OCI-LY7 (cell line): Measurements from ENCODE around the gene TYW1. TPM values are rescaled to one million over a fixed set of nuclear protein-coding genes. Genes with fewer than 3 reads are reported as not detected.
"Not testable (repeated sequence)": the region's sequence is repeated elsewhere in the genome, so short reads cannot be mapped to it uniquely, and the experiment has no call there.

ENCODE experiments used
- BruUV-seq: library from RNA; stranded (reverse); fragments of 400-500 nt; replicated peaks from 2 replicates; lab custom pipeline; 2021; lab: Mats Ljungman, UMichigan
- CTCF ChIA-PET: fragments of 300-600 bp; sonication (Branson Sonifier 250); formaldehyde crosslinking; loops from one replicate; lab custom pipeline; 2022; ENCODE audit warnings: antibody characterized with exemption; ENCODE audit not compliant: unreplicated experiment; lab: Charles Lee
- POLR2A ChIA-PET: fragments of 300-600 bp; sonication (Branson Sonifier 250); formaldehyde crosslinking; loops from one replicate; lab custom pipeline; 2022; ENCODE audit warnings: antibody characterized with exemption; lab: Charles Lee
- DNase-seq: peaks from one replicate; pipeline ENCODE4 v3.0.0-alpha.2; 2015; ENCODE audit warnings: low spot score
- H2AFZ ChIP-seq: fragments of 200-600 bp; sonication (generic), shearing (Covaris generic); 2 replicates; pipeline ENCODE4 v1.6.1; 2014; ENCODE audit warnings: mild to moderate bottlenecking, antibody characterized with exemption, low read length, moderate library complexity
- H3K27ac ChIP-seq: fragments of 200-600 bp; sonication (generic); 2 replicates; pipeline ENCODE4 v1.5.1; 2014; ENCODE audit warnings: mixed run types, low read depth, mild to moderate bottlenecking, moderate library complexity, low read length, inconsistent platforms; ENCODE audit not compliant: poor library complexity, severe bottlenecking
- H3K36me3 ChIP-seq: fragments of 200-600 bp; sonication (generic); 2 replicates; pipeline ENCODE4 v1.6.1; 2014; ENCODE audit warnings: mild to moderate bottlenecking, antibody characterized with exemption, low read length, moderate library complexity, mixed read lengths; ENCODE audit not compliant: insufficient read depth
- H3K4me1 ChIP-seq: fragments of 200-600 bp; sonication (generic); 2 replicates; pipeline ENCODE4 v1.5.1; 2014; ENCODE audit warnings: mild to moderate bottlenecking, low read length; ENCODE audit not compliant: insufficient read depth, poor library complexity, severe bottlenecking
- H3K4me2 ChIP-seq: fragments of 200-600 bp; sonication (generic); 2 replicates; pipeline ENCODE4 v1.6.1; 2014; ENCODE audit warnings: mild to moderate bottlenecking, low read length
- H3K4me3 ChIP-seq: fragments of 200-600 bp; sonication (generic); 2 replicates; pipeline ENCODE4 v1.5.1; 2014; ENCODE audit warnings: mild to moderate bottlenecking, low read depth, low read length; ENCODE audit not compliant: poor library complexity, severe bottlenecking
- H3K79me2 ChIP-seq: fragments of 200-600 bp; sonication (generic); 2 replicates; pipeline ENCODE4 v1.6.1; 2016; ENCODE audit warnings: low read depth, mild to moderate bottlenecking, low read length, moderate library complexity, mixed read lengths; ENCODE audit not compliant: insufficient read depth
- H3K9me2 ChIP-seq: fragments of 200-600 bp; sonication (generic); 2 replicates; pipeline ENCODE4 v1.6.1; 2016; ENCODE audit warnings: mild to moderate bottlenecking, low read length, mixed read lengths; ENCODE audit not compliant: insufficient read depth
- H3K9me3 ChIP-seq: fragments of 200-600 bp; sonication (generic); 2 replicates; pipeline ENCODE4 v1.6.1; 2014; ENCODE audit warnings: mild to moderate bottlenecking, mixed run types, low read length, mixed read lengths
- H4K20me1 ChIP-seq: fragments of 200-600 bp; sonication (generic); 2 replicates; pipeline ENCODE4 v1.6.1; 2014; ENCODE audit warnings: mild to moderate bottlenecking, antibody characterized with exemption, low read length, moderate library complexity, mixed read lengths; ENCODE audit not compliant: insufficient read depth
- EZH2phosphoT487 ChIP-seq: fragments of 200-600 bp; sonication (generic); IDR thresholded peaks from 2 replicates; pipeline ENCODE4 v1.6.1; 2018; ENCODE audit warnings: low read depth, borderline replicate concordance, mild to moderate bottlenecking, mixed run types, antibody characterized with exemption, low read length, moderate library complexity, mixed read lengths
- intact Hi-C: fragments of 100-400 bp; cut with micrococcal nuclease; formaldehyde crosslinking; loops from one replicate; pipeline ENCODE4 v1.10.0; 2022; ENCODE audit not compliant: unreplicated experiment
- total RNA-seq, 2 experiments: library from RNA; depleted of rRNA in 1 of 2; stranded (reverse); fragments of >200 nt in 1 of 2; shearing (Covaris generic) in 1 of 2; gene quantifications; 2 replicates each; pipeline ENCODE4 v1.2.3, GENCODE V29; 2014 to 2022
- TF ChIP-seq, protein P1 (sequence below): fragments of 200-600 bp; sonication (generic); conservative IDR thresholded peaks from 2 replicates; pipeline ENCODE4 v1.5.1; 2014; ENCODE audit warnings: mild to moderate bottlenecking, antibody characterized with exemption, low read length, moderate library complexity, mixed read lengths

The TYW1 gene
- total RNA-seq, 2 experiments from 2014 or later, result 17.3 to 22.3 TPM

GRCh38 chr7:67100038-67100437, 103.4 kb downstream of the TYW1 start:
- BruUV-seq, DNase-seq, H3K27ac ChIP-seq, H3K4me1 ChIP-seq, H4K20me1 ChIP-seq, H3K4me3 ChIP-seq, H3K9me2 ChIP-seq, H3K79me2 ChIP-seq, H3K4me2 ChIP-seq, POLR2A ChIA-PET, CTCF ChIA-PET, H3K36me3 ChIP-seq, H2AFZ ChIP-seq, H3K9me3 ChIP-seq, intact Hi-C loops: not testable (repeated sequence)

DNA sequence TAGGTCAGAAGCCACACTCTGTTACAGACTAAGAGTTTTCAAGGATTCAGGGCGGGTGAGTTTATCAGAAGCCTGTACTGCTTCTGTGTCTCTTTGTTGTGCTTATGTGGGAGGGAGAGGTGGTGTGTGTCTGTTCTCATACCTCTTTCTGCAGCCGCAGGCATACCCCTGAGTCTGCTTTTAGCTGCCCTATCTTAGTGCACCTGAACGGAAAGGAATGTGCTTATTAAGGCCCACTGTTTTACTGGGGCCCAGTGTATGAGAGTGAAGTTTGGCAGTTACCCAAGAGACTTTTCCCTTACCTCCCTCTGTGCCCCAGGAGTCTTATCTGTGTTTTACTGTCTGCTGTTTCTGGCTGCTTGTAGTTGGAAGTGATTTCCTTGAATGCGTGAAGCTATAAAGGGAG, 104.3 kb downstream of the TYW1 start:
- H3K9me3 ChIP-seq, result no peaks in the 10 kb centered on the region
- DNase-seq, result no peak
- ChIA-PET CTCF (no interaction called here), POLR2A (no interaction called here)
- H2AFZ ChIP-seq, result no peak overlapping the region
- no peak overlapping the region for H3K4me2 ChIP-seq
- BruUV-seq, result no TSS peak
- intact Hi-C loops, result no loop called here
- H3K4me1 ChIP-seq, result no peaks in the 10 kb centered on the region
- TF ChIP-seq, protein P1, sequence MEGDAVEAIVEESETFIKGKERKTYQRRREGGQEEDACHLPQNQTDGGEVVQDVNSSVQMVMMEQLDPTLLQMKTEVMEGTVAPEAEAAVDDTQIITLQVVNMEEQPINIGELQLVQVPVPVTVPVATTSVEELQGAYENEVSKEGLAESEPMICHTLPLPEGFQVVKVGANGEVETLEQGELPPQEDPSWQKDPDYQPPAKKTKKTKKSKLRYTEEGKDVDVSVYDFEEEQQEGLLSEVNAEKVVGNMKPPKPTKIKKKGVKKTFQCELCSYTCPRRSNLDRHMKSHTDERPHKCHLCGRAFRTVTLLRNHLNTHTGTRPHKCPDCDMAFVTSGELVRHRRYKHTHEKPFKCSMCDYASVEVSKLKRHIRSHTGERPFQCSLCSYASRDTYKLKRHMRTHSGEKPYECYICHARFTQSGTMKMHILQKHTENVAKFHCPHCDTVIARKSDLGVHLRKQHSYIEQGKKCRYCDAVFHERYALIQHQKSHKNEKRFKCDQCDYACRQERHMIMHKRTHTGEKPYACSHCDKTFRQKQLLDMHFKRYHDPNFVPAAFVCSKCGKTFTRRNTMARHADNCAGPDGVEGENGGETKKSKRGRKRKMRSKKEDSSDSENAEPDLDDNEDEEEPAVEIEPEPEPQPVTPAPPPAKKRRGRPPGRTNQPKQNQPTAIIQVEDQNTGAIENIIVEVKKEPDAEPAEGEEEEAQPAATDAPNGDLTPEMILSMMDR, result no peak
- no peak for TF ChIP-seq EZH2phosphoT487
- H3K27ac ChIP-seq, result no peak overlapping the region
- peaks cover 9% of the 10 kb centered on the region for H3K36me3 ChIP-seq
- H3K79me2 ChIP-seq, result no peaks in the 10 kb centered on the region
- no peak overlapping the region for H3K4me3 ChIP-seq
- H3K9me2 ChIP-seq, result no peaks in the 10 kb centered on the region
- H4K20me1 ChIP-seq, result no peaks in the 10 kb centered on the region

DNA sequence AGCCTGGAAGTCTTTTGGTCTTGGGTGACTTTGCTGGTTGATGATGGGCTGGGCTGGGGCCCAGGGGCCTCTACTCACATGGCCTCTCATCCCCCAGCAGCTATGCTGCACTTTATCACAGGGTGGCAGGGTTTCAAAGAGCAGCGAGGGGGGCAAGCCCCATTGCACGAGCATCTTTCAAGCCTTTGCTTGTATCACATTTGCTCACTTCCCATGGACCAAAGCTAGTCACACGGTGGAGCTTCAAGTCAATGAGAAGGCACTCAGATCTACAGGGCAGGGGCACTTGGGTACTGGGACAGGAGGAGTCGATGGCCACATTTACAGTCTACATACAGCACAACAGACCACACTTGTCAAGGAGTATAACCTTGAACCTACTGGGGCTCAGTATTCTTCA, 108.3 kb downstream of the TYW1 start:
- H3K27ac ChIP-seq, H3K36me3 ChIP-seq, H3K4me1 ChIP-seq, H3K9me2 ChIP-seq, H3K4me2 ChIP-seq, DNase-seq, H4K20me1 ChIP-seq, CTCF ChIA-PET, H3K9me3 ChIP-seq, BruUV-seq, H3K79me2 ChIP-seq, H3K4me3 ChIP-seq, H2AFZ ChIP-seq, intact Hi-C loops, POLR2A ChIA-PET: not testable (repeated sequence)

DNA sequence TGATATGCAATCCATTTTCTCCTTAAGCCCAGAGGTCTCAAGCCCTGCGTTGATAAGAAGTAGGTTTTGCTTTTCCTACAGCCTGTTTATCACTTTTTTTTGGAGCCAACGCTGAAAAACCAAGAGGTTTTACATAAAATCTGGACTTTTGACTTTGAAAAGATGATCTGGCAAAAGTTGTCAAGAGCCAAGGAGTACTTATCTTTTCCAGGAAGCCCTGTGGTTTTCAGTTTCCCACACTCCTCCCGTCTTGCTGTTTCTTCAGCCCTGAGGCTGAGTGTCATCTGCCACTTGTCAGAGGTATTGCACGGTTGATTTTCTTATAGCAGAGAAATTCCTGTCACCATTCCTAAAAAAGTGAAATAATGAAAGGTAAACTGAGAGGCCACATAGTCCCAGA, 108.7 kb downstream of the TYW1 start:
- Histone ChIP-seq H3K9me3 (no peaks in the 10 kb centered on the region), H3K9me2 (no peaks in the 10 kb centered on the region), H4K20me1 (no peaks in the 10 kb centered on the region), H3K4me2 (no peak overlapping the region), H3K27ac (no peak overlapping the region), H3K4me3 (no peak overlapping the region), H3K36me3 (peaks cover 6% of the 10 kb centered on the region), H2AFZ (no peak overlapping the region), H3K4me1 (no peaks in the 10 kb centered on the region), H3K79me2 (no peaks in the 10 kb centered on the region)
- ChIA-PET CTCF (no interaction called here), POLR2A (no interaction called here)
- TF ChIP-seq, protein P1, result no peak
- no peak for TF ChIP-seq EZH2phosphoT487
- intact Hi-C loops, result no loop called here
- BruUV-seq, result no TSS peak
- no peak for DNase-seq

GRCh38 chr7:67106255-67106654, 109.6 kb downstream of the TYW1 start:
- H3K36me3 ChIP-seq, H3K9me2 ChIP-seq, H3K79me2 ChIP-seq, H3K27ac ChIP-seq, BruUV-seq, H2AFZ ChIP-seq, intact Hi-C loops, H3K9me3 ChIP-seq, H3K4me2 ChIP-seq, H3K4me3 ChIP-seq, H3K4me1 ChIP-seq, CTCF ChIA-PET, DNase-seq, H4K20me1 ChIP-seq: not testable (repeated sequence)
- POLR2A ChIA-PET, result interaction anchor here (0.6 kb wide), 1 partner anchor 35 kb away, joined by 5 read pairs; no protein-coding TSS in a partner anchor
